Measurements from ENCODE around the gene CABP2.

CABP2 gene

DNA sequence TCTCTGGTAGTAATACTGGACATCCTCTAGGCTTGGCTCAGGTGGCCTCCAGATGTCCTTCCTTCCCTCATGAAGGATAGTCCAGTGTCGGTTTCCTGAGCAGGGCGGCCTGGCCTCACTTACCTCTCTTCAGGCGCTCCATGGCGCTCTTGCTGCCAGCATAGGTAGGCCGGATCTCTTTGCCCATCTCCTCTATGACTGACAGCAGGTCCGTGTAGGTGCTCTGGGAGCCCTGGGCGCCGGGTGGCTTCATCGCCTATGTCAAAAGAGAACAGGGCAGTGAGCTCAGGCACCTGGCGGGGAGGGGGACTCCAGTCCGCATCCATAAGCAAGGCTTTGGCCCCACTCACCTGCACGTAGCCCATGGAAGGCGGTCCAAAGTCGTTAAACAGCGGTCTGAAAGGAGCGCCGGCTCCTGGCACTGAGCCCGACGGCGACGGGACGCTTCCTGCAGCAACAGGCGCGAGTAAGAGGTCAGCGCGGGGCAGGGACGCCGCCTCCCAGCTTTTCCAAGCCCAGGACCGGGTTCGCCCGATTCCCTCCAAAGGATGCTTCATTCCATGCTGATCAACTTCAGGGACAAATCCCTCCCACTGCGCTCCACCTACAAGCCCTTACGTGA is 15.9 kb downstream of the CABP2 start:
- peaks cover 48% of the 10 kb centered on the region for H3K79me2 ChIP-seq (ENCODE audit: control insufficient read depth, low read length)
- no peaks in the 10 kb centered on the region for H3K9me3 ChIP-seq (ENCODE audit: control insufficient read depth, insufficient read depth, low read length)
- H3K9me2 ChIP-seq (replicated peaks; ENCODE audit: control insufficient read depth, low read length) = no peaks in the 10 kb centered on the region
- H3K4me3 ChIP-seq (ENCODE audit: low read length) = peak overlapping the region; percentile 89
- H3K27ac ChIP-seq (ENCODE audit: low read depth, low read length) = peak overlapping the region; percentile 66
- peaks cover 10% of the 10 kb centered on the region; the same call in 1 of the 2 replicates for H3K27me3 ChIP-seq (ENCODE audit: control insufficient read depth, low read length)
- H3K36me3 ChIP-seq (ENCODE audit: control insufficient read depth, low read length) = peaks cover 23% of the 10 kb centered on the region
- peaks cover 36% of the 10 kb centered on the region for H3K4me1 ChIP-seq (ENCODE audit: control insufficient read depth, low read length)
- H4K20me1 ChIP-seq (ENCODE audit: control insufficient read depth, insufficient read depth, low read depth, low read length) = peaks cover 6% of the 10 kb centered on the region; the same call in 1 of the 2 replicates
- TF ChIP-seq, protein P1, sequence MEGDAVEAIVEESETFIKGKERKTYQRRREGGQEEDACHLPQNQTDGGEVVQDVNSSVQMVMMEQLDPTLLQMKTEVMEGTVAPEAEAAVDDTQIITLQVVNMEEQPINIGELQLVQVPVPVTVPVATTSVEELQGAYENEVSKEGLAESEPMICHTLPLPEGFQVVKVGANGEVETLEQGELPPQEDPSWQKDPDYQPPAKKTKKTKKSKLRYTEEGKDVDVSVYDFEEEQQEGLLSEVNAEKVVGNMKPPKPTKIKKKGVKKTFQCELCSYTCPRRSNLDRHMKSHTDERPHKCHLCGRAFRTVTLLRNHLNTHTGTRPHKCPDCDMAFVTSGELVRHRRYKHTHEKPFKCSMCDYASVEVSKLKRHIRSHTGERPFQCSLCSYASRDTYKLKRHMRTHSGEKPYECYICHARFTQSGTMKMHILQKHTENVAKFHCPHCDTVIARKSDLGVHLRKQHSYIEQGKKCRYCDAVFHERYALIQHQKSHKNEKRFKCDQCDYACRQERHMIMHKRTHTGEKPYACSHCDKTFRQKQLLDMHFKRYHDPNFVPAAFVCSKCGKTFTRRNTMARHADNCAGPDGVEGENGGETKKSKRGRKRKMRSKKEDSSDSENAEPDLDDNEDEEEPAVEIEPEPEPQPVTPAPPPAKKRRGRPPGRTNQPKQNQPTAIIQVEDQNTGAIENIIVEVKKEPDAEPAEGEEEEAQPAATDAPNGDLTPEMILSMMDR (IDR thresholded peaks at IDR 0.05; ENCODE audit: low read depth, low read length, poor library complexity, severe bottlenecking) = no peak
- no peak for TF ChIP-seq EZH2phosphoT487 (IDR thresholded peaks at IDR 0.05; ENCODE audit: borderline replicate concordance, low read length)
- H3F3A ChIP-seq (ENCODE audit: control insufficient read depth, insufficient read depth) = peaks cover 4% of the 10 kb centered on the region
- H3K4me2 ChIP-seq (ENCODE audit: low read length) = peak overlapping the region; percentile 70

DNA sequence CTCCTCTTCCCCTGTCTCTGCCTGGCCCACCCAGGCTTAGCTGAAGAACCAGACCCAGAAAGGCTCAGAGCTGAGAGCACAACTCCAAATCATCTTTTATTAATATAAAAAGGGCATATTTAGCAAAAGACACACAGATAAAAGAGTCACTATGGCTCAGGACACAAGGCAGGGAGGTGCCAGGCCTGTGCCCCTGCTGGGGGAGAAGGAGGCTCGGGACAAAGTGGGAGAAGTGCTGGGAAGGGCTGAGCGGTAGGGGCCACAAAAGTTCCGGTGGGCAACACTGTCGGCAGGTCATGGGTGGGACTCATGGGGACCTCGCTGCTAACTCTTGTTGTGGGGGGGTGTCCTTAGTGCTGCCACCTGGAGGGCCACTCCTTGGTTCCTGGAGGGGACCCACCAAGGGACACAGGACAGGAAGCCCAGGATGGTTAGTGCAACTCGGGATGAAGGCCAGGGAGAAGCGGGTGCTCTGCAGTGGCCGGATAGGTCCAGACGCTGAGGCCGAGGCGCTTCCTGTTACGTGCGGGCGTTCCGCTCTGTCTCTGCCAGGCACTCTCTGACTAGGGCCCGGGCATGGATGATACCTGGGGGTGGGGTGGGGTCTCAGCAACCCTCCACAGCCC is 16.7 kb downstream of the CABP2 start:
- H3K9me2 ChIP-seq (replicated peaks; ENCODE audit: control insufficient read depth, low read length) = no peaks in the 10 kb centered on the region
- no peaks in the 10 kb centered on the region for H3K9me3 ChIP-seq (ENCODE audit: control insufficient read depth, insufficient read depth, low read length)
- H3K27me3 ChIP-seq (ENCODE audit: control insufficient read depth, low read length) = peaks cover 7% of the 10 kb centered on the region; the same call in 1 of the 2 replicates
- no peak for TF ChIP-seq EZH2phosphoT487 (IDR thresholded peaks at IDR 0.05; ENCODE audit: borderline replicate concordance, low read length)
- TF ChIP-seq, protein P1 (IDR thresholded peaks at IDR 0.05; ENCODE audit: low read depth, low read length, poor library complexity, severe bottlenecking) = peak; percentile 29
- peaks cover 4% of the 10 kb centered on the region for H3F3A ChIP-seq (ENCODE audit: control insufficient read depth, insufficient read depth)
- peak overlapping the region; percentile 89 for H3K4me3 ChIP-seq (ENCODE audit: low read length)
- H3K4me1 ChIP-seq (ENCODE audit: control insufficient read depth, low read length) = peaks cover 36% of the 10 kb centered on the region
- H3K79me2 ChIP-seq (ENCODE audit: control insufficient read depth, low read length) = peaks cover 48% of the 10 kb centered on the region
- H3K36me3 ChIP-seq (ENCODE audit: control insufficient read depth, low read length) = peaks cover 31% of the 10 kb centered on the region
- H3K27ac ChIP-seq (ENCODE audit: low read depth, low read length) = peak overlapping the region; percentile 66
- H4K20me1 ChIP-seq (ENCODE audit: control insufficient read depth, insufficient read depth, low read depth, low read length) = peaks cover 6% of the 10 kb centered on the region; the same call in 1 of the 2 replicates
- peak overlapping the region; percentile 70 for H3K4me2 ChIP-seq (ENCODE audit: low read length)

DNA sequence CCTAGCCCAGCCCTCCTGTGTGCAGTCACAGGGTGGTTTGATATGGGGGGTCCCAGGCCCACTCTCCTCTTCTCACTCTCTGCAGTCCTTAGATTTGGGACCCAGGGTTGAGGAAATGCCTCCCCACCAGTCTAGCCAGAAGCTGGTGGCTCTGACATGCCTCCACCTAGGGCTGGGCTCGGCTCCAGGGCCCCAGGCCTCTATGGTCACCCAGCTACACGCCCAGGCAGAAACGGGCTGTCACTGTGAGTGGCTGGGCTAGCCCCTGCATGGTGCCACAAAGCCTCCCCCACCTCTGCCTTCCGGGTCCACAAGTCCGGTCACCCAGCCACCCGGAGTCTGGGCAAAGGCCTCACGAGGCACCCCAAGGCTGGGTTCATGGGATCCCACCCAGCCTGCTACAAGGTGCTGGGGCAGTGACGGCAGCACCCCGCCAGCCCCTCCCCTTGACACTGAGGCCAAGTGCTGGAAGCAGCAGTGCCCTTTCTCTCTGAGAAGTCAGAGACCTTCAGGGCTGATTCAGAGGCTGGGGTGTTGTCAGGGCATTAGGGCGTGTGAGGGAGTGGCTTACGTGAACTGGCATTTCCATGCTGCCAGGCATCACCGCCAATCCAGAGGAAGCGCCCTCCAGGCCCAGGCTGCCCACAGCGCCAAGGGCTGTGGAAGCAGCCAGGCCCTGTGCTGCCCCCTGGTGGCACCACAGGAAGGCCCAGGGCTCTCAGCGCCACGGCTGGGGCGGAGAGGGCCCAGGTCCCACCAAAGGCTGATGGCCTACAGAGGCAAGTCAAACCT is 17.4 kb downstream of the CABP2 start:
- Histone ChIP-seq H3K79me2 (ENCODE audit: control insufficient read depth, low read length) (peaks cover 48% of the 10 kb centered on the region), H3F3A (ENCODE audit: control insufficient read depth, insufficient read depth) (peaks cover 4% of the 10 kb centered on the region), H3K9me2 (replicated peaks; ENCODE audit: control insufficient read depth, low read length) (no peaks in the 10 kb centered on the region), H3K4me2 (ENCODE audit: low read length) (peak overlapping the region; percentile 70), H3K27me3 (ENCODE audit: control insufficient read depth, low read length) (peaks cover 3% of the 10 kb centered on the region; the same call in 1 of the 2 replicates), H4K20me1 (ENCODE audit: control insufficient read depth, insufficient read depth, low read depth, low read length) (peaks cover 6% of the 10 kb centered on the region; the same call in 1 of the 2 replicates), H3K4me1 (ENCODE audit: control insufficient read depth, low read length) (peaks cover 36% of the 10 kb centered on the region), H3K4me3 (ENCODE audit: low read length) (peak overlapping the region; percentile 89), H3K27ac (ENCODE audit: low read depth, low read length) (peak overlapping the region; percentile 66), H3K9me3 (ENCODE audit: control insufficient read depth, insufficient read depth, low read length) (no peaks in the 10 kb centered on the region), H3K36me3 (ENCODE audit: control insufficient read depth, low read length) (peaks cover 38% of the 10 kb centered on the region)
- TF ChIP-seq, protein P1 (IDR thresholded peaks at IDR 0.05; ENCODE audit: low read depth, low read length, poor library complexity, severe bottlenecking) = peak; percentile 96
- no peak for TF ChIP-seq EZH2phosphoT487 (IDR thresholded peaks at IDR 0.05; ENCODE audit: borderline replicate concordance, low read length)
